Fibroblast of mammary gland (primary cell): ENCODE measurements around the gene PRDM11.

ENCODE experiments used
- DNase-seq: peaks from one replicate; pipeline ENCODE4 v3.0.0-alpha.2; 2010; ENCODE audit warnings: low read depth
- H3K4me3 ChIP-seq: 2 replicates; pipeline ENCODE4 v1.5.1; 2011; ENCODE audit warnings: low read depth, mild to moderate bottlenecking, low read length, moderate library complexity; ENCODE audit not compliant: control insufficient read depth
- TF ChIP-seq, protein P1 (sequence below): conservative IDR thresholded peaks from 2 replicates; pipeline ENCODE4 v1.5.1; 2011; ENCODE audit warnings: low read depth, low read length, inconsistent platforms; ENCODE audit not compliant: control insufficient read depth, insufficient read depth

The PRDM11 gene

DNA sequence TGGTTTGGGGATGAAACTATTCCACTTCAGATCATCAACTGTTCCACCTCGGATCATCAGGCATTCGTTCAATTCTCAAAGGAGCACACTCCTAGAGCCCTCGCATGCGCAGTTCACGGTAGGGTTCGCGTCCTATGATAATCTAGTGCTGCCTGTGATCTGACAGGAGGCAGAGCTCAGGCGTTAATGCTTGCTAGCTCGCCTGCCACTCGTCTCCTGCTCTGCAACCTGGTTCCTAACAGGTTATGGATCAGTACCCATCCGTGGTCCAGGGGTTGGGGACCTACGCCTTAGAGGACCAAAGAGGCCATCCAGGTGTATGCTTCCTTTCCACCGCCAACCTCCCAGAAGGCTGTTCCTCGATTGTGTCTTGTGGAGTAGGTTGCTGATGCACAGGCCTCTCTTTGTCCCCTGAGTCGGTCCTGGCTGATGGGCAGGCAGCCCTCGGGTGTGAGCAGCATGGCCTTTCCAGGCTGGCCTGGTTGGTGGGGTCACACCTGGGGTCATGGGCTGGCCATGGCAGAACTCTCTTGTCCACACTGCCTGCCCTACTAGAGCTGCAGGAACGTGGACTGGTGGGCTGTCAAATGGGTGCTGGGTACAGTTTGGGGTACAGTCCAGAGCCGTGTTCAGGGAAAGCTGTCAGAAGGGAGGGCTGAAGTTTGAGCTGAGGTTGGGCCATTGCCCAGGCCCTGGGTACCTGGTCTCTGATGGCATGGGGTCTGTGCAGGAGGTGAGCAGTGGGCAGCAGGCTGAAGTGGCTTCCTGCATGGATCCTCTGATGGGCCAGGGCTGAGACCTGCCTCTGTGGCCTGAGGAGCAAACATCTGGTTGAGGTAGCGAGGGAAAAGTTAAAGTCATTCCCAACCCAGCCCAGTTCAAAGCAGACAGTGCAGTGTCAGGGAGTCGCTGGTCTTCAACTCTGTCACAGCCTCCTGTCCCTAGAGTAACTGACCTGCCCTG lies 11.1 kb downstream of the PRDM11 start:
- TF ChIP-seq, protein P1, sequence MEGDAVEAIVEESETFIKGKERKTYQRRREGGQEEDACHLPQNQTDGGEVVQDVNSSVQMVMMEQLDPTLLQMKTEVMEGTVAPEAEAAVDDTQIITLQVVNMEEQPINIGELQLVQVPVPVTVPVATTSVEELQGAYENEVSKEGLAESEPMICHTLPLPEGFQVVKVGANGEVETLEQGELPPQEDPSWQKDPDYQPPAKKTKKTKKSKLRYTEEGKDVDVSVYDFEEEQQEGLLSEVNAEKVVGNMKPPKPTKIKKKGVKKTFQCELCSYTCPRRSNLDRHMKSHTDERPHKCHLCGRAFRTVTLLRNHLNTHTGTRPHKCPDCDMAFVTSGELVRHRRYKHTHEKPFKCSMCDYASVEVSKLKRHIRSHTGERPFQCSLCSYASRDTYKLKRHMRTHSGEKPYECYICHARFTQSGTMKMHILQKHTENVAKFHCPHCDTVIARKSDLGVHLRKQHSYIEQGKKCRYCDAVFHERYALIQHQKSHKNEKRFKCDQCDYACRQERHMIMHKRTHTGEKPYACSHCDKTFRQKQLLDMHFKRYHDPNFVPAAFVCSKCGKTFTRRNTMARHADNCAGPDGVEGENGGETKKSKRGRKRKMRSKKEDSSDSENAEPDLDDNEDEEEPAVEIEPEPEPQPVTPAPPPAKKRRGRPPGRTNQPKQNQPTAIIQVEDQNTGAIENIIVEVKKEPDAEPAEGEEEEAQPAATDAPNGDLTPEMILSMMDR, result no peak
- H3K4me3 ChIP-seq, result no peak overlapping the region
- DNase-seq, result no peak

DNA sequence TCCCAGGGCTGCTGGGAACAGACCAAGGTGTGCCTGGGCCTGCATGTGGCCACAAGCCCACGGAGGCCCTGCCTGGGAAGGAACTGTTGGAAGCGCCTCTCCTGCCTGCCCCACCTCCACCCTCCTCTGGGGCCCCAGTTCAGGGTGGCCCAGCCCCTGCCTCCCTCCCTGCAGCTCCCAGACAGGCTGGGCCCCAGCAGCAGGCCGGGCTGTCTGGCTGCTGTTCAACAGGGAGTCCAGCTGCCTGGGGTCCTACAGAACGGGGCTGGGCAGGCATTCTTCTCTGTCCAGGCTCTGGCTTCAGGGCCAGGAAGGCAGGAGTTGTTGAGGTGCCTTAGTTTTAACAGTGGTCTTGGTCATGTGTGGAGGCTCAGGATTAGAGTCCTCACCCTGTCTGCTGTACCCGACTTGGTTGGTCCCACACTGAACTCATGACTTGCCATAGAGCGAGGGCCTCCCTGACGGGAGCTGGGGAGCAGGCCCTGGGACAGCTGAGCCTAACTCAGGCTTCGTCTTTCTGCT lies 11.8 kb downstream of the PRDM11 start:
- no peak overlapping the region for H3K4me3 ChIP-seq
- DNase-seq, result no peak
- TF ChIP-seq, protein P1, result no peak

DNA sequence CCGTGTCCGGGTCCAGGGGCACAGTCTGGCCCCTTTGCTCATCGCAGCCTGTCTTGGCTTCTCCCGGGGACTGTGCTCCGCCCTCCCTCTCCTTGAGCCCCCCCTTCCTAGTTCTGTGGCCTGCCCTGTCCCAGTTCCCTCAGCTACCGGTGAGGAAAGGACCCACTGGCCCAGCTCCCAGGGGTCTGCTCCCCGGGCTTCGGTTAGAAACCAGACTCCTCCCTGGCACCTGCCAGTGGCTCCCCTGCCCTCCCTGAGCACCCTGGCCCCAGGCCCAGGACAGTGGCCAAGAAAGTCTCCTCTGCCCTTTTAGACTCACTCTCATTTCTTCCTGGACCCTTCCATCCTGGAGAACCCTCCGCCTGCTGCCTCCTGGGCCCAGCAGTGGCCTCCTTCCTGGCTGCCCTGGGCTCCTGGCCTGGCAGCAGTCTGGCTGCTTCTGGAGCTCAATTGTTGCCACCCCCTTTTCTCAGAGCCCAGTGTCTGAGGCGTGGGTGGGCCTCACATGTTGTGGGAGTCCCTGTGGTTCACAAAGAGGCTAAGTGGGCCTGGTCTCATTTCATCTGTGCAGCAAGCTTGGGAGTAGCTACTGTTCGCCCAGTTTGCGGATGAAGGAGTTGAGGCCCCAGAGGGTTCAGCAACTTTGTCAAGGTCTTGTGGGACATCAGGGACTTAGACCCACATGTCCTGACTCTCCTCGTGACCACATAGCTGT lies 12.6 kb downstream of the PRDM11 start:
- TF ChIP-seq, protein P1, result no peak
- H3K4me3 ChIP-seq, result no peak overlapping the region
- DNase-seq, result no peak

DNA sequence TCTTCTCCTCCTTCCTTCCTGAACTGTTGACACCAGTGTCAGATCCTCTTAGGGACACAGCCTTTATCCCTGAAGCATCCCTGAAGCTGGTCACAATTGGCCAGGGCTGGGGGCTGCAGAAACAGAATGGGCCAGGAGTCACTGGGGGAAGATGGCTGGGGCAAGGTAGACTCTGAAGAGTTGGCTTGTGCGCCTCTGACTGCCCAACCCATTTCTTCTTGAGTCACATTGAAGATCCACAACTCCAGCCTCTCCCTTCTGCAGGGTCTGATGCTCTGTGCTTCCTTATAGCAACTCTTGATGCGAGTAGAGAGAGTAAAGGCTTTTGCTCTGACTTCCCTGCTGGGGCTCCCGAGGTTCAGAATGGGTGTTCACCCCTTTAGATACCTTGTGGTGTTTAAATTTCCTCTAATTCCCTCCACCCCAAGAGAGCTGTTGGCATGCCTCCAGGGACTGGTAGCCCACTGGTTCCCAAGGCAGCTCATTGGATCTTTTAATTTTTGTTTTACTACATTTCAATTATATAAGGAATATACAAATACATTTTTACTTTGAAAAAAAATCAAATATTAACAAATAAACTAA lies 13.4 kb downstream of the PRDM11 start:
- no peak for DNase-seq
- H3K4me3 ChIP-seq, result no peak overlapping the region
- TF ChIP-seq, protein P1, result no peak

DNA sequence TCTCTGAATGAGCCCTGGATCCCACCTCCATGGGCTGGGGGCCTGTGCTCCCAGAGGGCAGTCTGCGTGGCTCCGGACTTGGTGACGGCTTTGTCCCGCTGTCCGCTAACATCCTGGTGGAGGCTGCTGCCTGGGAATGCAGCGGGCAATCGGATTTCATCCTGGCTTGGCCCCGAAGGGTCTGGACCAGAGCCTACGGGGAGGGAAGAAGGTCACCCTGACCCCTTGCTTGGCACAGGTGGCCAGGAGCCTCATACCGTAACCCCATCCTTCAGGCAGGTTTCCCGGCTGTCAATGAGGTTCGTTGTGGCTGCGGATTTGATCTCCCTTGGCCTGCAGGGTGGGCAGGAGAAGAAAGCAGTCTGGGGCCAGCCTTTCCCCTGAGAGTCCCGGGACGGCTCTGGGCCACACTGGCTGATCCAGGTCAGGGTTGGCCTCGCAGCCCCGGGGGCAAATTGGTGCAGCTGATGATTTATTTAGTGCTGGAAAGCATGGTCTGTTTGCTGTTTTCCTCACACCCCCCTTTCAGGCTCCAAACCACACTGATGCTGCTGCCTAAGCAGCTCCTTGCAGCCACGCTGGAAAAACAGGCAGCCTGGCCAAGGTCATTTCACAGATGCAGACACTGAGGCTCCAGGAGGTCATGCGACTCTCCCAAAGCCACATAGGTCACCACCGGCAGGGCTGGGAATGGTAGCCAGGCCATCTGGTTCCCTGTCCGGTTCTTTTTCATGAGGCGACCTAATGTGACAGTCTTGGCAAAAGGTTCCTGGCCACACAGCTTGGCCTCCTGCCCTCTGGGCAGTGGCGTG lies 15.0 kb downstream of the PRDM11 start:
- TF ChIP-seq, protein P1, result no peak
- no peak overlapping the region for H3K4me3 ChIP-seq
- DNase-seq, result no peak

DNA sequence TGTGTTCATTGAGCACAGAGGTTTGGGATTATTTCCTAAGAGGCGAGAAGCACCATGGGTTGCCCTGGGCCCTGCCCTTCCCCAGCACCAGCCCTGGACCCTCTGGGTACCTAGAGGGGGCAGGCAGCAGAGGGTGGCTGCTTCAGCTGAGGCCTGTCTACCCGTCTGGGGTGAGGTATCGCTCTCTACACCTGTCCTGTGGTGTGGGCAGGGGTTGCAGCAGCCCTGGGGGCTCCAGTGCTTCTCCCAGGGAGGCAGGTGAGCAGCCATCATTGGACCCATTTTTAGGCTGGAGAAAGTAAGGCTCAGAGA lies 15.6 kb downstream of the PRDM11 start:
- H3K4me3 ChIP-seq, result no peak overlapping the region
- no peak for DNase-seq
- TF ChIP-seq, protein P1, result no peak
